ENCODE data around the gene RPS18. TPM values are rescaled to one million over a fixed set of nuclear protein-coding genes. Genes with fewer than 3 reads are reported as not detected.

The RPS18 gene
- total and polyA plus RNA-seq, 2 of the 13 experiments (the other 11 are each of a cell fraction or from before 2014, with no cell fraction given) = 3,896 to 5,806 TPM

DNA sequence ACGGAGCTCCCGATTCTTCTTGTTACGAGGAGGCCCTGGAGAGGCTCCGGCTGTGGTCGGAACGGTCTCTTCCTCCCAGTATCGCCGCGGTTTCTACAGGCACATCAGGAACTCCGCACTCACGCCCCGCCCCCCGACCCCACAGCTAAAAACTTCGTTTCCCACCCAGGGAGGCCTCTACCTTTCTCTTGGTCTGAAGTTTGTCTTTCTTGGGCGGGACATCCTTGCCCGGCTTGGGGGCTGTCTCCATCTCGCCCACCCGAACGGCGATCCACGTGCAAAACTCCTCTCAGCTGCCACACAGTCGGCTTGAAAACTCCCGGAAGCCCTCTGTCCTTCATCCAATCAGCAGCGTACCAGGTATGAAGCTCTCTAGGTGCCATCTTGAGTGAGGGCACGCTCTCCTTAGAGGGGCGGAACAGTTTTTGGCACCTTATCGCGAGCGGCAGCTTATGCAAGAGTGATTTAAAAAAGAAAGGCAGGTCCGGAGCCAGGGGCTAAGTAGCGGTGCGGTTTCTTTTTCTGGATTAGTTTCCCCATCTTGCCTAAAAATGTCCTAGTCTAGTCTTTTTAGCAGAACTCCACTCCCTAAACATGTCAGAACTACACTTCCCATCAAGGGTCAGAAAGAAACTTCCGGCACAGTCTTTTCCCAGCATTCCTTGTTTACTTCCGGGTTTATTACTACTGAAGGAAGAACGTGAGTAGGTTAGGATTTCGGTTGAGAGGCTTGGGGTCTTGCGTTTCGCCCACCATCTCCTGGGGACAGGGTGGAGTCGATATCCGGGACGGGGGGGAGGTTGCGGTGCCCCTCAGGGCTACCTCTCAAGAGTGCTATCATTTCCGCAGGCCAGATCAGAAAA is 17.3 kb downstream of the RPS18 start, which contains the start of the genes PFDN6 and WDR46 (continued):
- TF ChIP-seq, protein P1, sequence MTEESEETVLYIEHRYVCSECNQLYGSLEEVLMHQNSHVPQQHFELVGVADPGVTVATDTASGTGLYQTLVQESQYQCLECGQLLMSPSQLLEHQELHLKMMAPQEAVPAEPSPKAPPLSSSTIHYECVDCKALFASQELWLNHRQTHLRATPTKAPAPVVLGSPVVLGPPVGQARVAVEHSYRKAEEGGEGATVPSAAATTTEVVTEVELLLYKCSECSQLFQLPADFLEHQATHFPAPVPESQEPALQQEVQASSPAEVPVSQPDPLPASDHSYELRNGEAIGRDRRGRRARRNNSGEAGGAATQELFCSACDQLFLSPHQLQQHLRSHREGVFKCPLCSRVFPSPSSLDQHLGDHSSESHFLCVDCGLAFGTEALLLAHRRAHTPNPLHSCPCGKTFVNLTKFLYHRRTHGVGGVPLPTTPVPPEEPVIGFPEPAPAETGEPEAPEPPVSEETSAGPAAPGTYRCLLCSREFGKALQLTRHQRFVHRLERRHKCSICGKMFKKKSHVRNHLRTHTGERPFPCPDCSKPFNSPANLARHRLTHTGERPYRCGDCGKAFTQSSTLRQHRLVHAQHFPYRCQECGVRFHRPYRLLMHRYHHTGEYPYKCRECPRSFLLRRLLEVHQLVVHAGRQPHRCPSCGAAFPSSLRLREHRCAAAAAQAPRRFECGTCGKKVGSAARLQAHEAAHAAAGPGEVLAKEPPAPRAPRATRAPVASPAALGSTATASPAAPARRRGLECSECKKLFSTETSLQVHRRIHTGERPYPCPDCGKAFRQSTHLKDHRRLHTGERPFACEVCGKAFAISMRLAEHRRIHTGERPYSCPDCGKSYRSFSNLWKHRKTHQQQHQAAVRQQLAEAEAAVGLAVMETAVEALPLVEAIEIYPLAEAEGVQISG (CRISPR knock-in tag; IDR thresholded peaks at IDR 0.05) = peak; percentile 84
- TF ChIP-seq ZNF274 (CRISPR knock-in tag; IDR thresholded peaks at IDR 0.05) = peak; percentile 27; the same call in 1 of the 2 replicates
- no peak for TF ChIP-seq ZNF10 (CRISPR knock-in tag; IDR thresholded peaks at IDR 0.05; ENCODE audit: borderline replicate concordance, low read depth)
- TF ChIP-seq NFE2L1 (CRISPR knock-in tag; IDR thresholded peaks at IDR 0.05; ENCODE audit: borderline replicate concordance) = no peak
- TF ChIP-seq ARNT2 (CRISPR knock-in tag; IDR thresholded peaks at IDR 0.05; ENCODE audit: low read depth) = no peak; the same call in 1 of the 2 replicates
- 0 out of 2 replicates have a peak, but pooled peaks have one; percentile 5 for TF ChIP-seq RBFOX2 (IDR thresholded peaks at IDR 0.05; ENCODE audit: low read depth, low read length)
- TF ChIP-seq, protein P2, sequence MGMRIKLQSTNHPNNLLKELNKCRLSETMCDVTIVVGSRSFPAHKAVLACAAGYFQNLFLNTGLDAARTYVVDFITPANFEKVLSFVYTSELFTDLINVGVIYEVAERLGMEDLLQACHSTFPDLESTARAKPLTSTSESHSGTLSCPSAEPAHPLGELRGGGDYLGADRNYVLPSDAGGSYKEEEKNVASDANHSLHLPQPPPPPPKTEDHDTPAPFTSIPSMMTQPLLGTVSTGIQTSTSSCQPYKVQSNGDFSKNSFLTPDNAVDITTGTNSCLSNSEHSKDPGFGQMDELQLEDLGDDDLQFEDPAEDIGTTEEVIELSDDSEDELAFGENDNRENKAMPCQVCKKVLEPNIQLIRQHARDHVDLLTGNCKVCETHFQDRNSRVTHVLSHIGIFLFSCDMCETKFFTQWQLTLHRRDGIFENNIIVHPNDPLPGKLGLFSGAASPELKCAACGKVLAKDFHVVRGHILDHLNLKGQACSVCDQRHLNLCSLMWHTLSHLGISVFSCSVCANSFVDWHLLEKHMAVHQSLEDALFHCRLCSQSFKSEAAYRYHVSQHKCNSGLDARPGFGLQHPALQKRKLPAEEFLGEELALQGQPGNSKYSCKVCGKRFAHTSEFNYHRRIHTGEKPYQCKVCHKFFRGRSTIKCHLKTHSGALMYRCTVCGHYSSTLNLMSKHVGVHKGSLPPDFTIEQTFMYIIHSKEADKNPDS (CRISPR knock-in tag; IDR thresholded peaks at IDR 0.05) = no peak
- TF ChIP-seq ZSCAN21 (CRISPR knock-in tag; IDR thresholded peaks at IDR 0.05; ENCODE audit: borderline replicate concordance) = 0 out of 2 replicates have a peak, but pooled peaks have one; percentile 4
- TF ChIP-seq, protein P3, sequence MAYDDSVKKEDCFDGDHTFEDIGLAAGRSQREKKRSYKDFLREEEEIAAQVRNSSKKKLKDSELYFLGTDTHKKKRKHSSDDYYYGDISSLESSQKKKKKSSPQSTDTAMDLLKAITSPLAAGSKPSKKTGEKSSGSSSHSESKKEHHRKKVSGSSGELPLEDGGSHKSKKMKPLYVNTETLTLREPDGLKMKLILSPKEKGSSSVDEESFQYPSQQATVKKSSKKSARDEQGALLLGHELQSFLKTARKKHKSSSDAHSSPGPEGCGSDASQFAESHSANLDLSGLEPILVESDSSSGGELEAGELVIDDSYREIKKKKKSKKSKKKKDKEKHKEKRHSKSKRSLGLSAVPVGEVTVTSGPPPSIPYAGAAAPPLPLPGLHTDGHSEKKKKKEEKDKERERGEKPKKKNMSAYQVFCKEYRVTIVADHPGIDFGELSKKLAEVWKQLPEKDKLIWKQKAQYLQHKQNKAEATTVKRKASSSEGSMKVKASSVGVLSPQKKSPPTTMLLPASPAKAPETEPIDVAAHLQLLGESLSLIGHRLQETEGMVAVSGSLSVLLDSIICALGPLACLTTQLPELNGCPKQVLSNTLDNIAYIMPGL (CRISPR knock-in tag; IDR thresholded peaks at IDR 0.05; ENCODE audit: borderline replicate concordance in 1 of 2, low read depth in 1 of 2) = peak in 1 of 2 experiments; percentile 74; a peak in 2 of 4 replicates
- TF ChIP-seq RFX5 (IDR thresholded peaks at IDR 0.05; ENCODE audit: low read depth, low read length) = no peak
- TF ChIP-seq, protein P4, sequence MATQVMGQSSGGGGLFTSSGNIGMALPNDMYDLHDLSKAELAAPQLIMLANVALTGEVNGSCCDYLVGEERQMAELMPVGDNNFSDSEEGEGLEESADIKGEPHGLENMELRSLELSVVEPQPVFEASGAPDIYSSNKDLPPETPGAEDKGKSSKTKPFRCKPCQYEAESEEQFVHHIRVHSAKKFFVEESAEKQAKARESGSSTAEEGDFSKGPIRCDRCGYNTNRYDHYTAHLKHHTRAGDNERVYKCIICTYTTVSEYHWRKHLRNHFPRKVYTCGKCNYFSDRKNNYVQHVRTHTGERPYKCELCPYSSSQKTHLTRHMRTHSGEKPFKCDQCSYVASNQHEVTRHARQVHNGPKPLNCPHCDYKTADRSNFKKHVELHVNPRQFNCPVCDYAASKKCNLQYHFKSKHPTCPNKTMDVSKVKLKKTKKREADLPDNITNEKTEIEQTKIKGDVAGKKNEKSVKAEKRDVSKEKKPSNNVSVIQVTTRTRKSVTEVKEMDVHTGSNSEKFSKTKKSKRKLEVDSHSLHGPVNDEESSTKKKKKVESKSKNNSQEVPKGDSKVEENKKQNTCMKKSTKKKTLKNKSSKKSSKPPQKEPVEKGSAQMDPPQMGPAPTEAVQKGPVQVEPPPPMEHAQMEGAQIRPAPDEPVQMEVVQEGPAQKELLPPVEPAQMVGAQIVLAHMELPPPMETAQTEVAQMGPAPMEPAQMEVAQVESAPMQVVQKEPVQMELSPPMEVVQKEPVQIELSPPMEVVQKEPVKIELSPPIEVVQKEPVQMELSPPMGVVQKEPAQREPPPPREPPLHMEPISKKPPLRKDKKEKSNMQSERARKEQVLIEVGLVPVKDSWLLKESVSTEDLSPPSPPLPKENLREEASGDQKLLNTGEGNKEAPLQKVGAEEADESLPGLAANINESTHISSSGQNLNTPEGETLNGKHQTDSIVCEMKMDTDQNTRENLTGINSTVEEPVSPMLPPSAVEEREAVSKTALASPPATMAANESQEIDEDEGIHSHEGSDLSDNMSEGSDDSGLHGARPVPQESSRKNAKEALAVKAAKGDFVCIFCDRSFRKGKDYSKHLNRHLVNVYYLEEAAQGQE (IDR thresholded peaks at IDR 0.05; ENCODE audit: borderline replicate concordance in 1 of 2, low read depth in 1 of 2, low read length in 2 of 2) = no peak
- TF ChIP-seq MAZ (IDR thresholded peaks at IDR 0.05; ENCODE audit: borderline replicate concordance, low read depth, low read length) = no peak
- no peak for TF ChIP-seq MAZ (CRISPR knock-in tag; IDR thresholded peaks at IDR 0.05; ENCODE audit: low read depth)

All from HepG2 (cell line).